ENCODE measurements around the gene SLC7A11. TPM values are rescaled to one million over a fixed set of nuclear protein-coding genes. Genes with fewer than 3 reads are reported as not detected.

SLC7A11 gene
- total RNA-seq, 1 experiment from 2014 or later = 40.6 TPM

DNA sequence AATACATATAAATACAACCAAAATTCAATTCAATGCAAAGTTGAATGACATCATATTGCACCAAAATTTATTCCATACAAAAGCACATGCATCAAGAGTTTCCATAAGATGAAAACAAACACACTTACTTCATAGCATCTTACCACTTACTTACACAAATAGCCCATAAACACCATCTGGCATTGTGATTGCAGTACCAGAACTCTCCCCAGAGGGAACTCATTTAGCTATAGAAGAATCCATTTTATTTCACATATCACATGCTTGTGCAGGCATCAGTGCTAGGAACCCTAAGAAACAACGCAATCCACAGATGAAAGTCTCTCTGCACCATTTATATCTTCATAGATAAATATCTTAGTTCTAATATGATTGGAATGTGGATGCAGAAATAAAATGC is 77.9 kb downstream of the SLC7A11 start:
- no peak for TF ChIP-seq EZH2 (IDR thresholded peaks at IDR 0.05; ENCODE audit: borderline replicate concordance, low read depth, low read length, poor library complexity, severe bottlenecking)
- TF ChIP-seq, protein P1, sequence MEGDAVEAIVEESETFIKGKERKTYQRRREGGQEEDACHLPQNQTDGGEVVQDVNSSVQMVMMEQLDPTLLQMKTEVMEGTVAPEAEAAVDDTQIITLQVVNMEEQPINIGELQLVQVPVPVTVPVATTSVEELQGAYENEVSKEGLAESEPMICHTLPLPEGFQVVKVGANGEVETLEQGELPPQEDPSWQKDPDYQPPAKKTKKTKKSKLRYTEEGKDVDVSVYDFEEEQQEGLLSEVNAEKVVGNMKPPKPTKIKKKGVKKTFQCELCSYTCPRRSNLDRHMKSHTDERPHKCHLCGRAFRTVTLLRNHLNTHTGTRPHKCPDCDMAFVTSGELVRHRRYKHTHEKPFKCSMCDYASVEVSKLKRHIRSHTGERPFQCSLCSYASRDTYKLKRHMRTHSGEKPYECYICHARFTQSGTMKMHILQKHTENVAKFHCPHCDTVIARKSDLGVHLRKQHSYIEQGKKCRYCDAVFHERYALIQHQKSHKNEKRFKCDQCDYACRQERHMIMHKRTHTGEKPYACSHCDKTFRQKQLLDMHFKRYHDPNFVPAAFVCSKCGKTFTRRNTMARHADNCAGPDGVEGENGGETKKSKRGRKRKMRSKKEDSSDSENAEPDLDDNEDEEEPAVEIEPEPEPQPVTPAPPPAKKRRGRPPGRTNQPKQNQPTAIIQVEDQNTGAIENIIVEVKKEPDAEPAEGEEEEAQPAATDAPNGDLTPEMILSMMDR (conservative IDR thresholded peaks at IDR 0.05; ENCODE audit: low read depth, low read length) = no peak
- Histone ChIP-seq H3K4me3 (ENCODE audit: low read depth, low read length, poor library complexity, severe bottlenecking) (no peak overlapping the region), H3K27me3 (replicated peaks; ENCODE audit: insufficient read depth, low read depth, low read length, poor library complexity) (no peaks in the 10 kb centered on the region), H3K27ac (ENCODE audit: low read depth, low read length, poor library complexity, severe bottlenecking) (no peak overlapping the region), H3K4me1 (ENCODE audit: insufficient read depth, low read length, poor library complexity, severe bottlenecking) (peaks cover 3% of the 10 kb centered on the region), H3K9me3 (ENCODE audit: low read depth, low read length, poor library complexity, severe bottlenecking) (no peaks in the 10 kb centered on the region), H3K36me3 (ENCODE audit: insufficient read depth, low read length, poor library complexity, severe bottlenecking) (peaks cover 4% of the 10 kb centered on the region)
- POLR2A ChIA-PET (ENCODE audit: low non-redundant PET) = no interaction called here
- no peak for DNase-seq (ENCODE audit: low spot score)
- intact Hi-C loops (cut with micrococcal nuclease; ENCODE audit: unreplicated experiment) = no loop called here
- BruUV-seq (replicated peaks) = no TSS peak
- CTCF ChIA-PET = no interaction called here

DNA sequence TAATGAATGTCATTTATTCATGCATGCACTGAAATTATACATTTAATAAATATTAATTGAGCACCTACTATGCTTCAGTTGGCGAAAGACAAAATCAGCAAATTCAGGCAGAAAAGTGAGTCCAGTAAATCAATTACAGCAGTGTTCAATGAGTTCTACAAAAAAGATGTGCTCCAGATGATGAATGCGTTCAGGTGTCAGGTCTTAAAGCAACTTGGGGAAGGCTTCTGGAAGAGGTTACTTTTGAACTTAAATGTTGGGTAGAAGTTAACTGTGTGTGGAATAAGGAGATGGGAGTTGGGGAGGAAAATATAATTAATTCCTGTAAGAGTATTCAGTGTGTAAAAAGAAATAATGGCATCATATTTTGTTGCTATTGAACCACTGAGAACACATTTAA is 79.0 kb downstream of the SLC7A11 start:
- ChIA-PET CTCF (no interaction called here), POLR2A (ENCODE audit: low non-redundant PET) (no interaction called here)
- BruUV-seq (replicated peaks) = no TSS peak
- Histone ChIP-seq H3K36me3 (ENCODE audit: insufficient read depth, low read length, poor library complexity, severe bottlenecking) (peaks cover 3% of the 10 kb centered on the region), H3K4me3 (ENCODE audit: low read depth, low read length, poor library complexity, severe bottlenecking) (no peak overlapping the region), H3K27ac (ENCODE audit: low read depth, low read length, poor library complexity, severe bottlenecking) (no peak overlapping the region), H3K4me1 (ENCODE audit: insufficient read depth, low read length, poor library complexity, severe bottlenecking) (peaks cover 3% of the 10 kb centered on the region), H3K9me3 (ENCODE audit: low read depth, low read length, poor library complexity, severe bottlenecking) (no peaks in the 10 kb centered on the region), H3K27me3 (replicated peaks; ENCODE audit: insufficient read depth, low read depth, low read length, poor library complexity) (no peaks in the 10 kb centered on the region)
- intact Hi-C loops (cut with micrococcal nuclease; ENCODE audit: unreplicated experiment) = no loop called here
- DNase-seq (ENCODE audit: low spot score) = no peak
- TF ChIP-seq EZH2 (IDR thresholded peaks at IDR 0.05; ENCODE audit: borderline replicate concordance, low read depth, low read length, poor library complexity, severe bottlenecking) = no peak
- TF ChIP-seq, protein P1 (conservative IDR thresholded peaks at IDR 0.05; ENCODE audit: low read depth, low read length) = no peak

DNA sequence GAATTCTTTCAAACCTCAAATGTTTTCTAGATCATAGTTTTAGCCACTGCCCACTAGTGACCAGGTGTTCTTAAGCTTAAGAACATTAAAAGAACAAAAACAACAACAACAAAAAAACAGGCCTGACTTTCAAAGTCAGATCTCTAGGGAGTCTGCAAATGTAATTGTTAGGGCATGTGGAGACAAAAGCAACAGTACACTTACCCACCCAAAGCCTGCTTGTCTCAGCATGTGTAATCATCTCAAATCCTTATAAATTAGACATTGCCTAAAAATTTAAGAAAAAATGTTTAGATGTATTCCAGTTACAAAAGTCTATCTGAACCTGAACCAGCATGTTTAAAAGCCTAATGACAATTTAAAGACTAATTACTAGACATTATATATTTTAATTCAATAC is 79.9 kb downstream of the SLC7A11 start:
- BruUV-seq (replicated peaks) = no TSS peak
- intact Hi-C loops (cut with micrococcal nuclease; ENCODE audit: unreplicated experiment) = no loop called here
- Histone ChIP-seq H3K4me1 (ENCODE audit: insufficient read depth, low read length, poor library complexity, severe bottlenecking) (peaks cover 3% of the 10 kb centered on the region), H3K27me3 (replicated peaks; ENCODE audit: insufficient read depth, low read depth, low read length, poor library complexity) (no peaks in the 10 kb centered on the region), H3K9me3 (ENCODE audit: low read depth, low read length, poor library complexity, severe bottlenecking) (no peaks in the 10 kb centered on the region), H3K36me3 (ENCODE audit: insufficient read depth, low read length, poor library complexity, severe bottlenecking) (peaks cover 3% of the 10 kb centered on the region), H3K27ac (ENCODE audit: low read depth, low read length, poor library complexity, severe bottlenecking) (no peak overlapping the region), H3K4me3 (ENCODE audit: low read depth, low read length, poor library complexity, severe bottlenecking) (no peak overlapping the region)
- DNase-seq (ENCODE audit: low spot score) = no peak
- ChIA-PET CTCF (no interaction called here), POLR2A (ENCODE audit: low non-redundant PET) (no interaction called here)
- TF ChIP-seq EZH2 (IDR thresholded peaks at IDR 0.05; ENCODE audit: borderline replicate concordance, low read depth, low read length, poor library complexity, severe bottlenecking) = no peak
- TF ChIP-seq, protein P1 (conservative IDR thresholded peaks at IDR 0.05; ENCODE audit: low read depth, low read length) = no peak

Data from A673 (cell line).